ENCODE results near the gene ZBTB17. TPM values are rescaled to one million over a fixed set of nuclear protein-coding genes. Genes with fewer than 3 reads are reported as not detected.
"Not testable (repeated sequence)": the region's sequence is repeated elsewhere in the genome, so short reads cannot be mapped to it uniquely, and the experiment has no call there.

Gene ZBTB17
- total RNA-seq, 2 donors from 2014 or later: 28.2 to 50.8 TPM

- no peak overlapping the region for H3K4me3 ChIP-seq
- intact Hi-C loops (cut with DNase I): no loop called here
- no peaks in the 10 kb centered on the region for H3K9me3 ChIP-seq
- H3K27ac ChIP-seq: no peak overlapping the region
- peaks cover 0 to 23% of the 10 kb centered on the region in 2 donors for H3K36me3 ChIP-seq
- 86% methylated on average over 2 of the region's 2 CpGs for WGBS
- H3K27me3 ChIP-seq (replicated peaks; ENCODE audit: insufficient read depth): no peaks in the 10 kb centered on the region
- H3K4me1 ChIP-seq (replicated peaks): no peaks in the 10 kb centered on the region
- TF ChIP-seq POLR2A (IDR thresholded peaks at IDR 0.05): no peak
- no peak for TF ChIP-seq POLR2AphosphoS5 (IDR thresholded peaks at IDR 0.05)
- no peak for DNase-seq (ENCODE audit: low spot score)
Measured at GRCh38 chr1:15923241-15923640, 52.7 kb downstream of the ZBTB17 start.

- Histone ChIP-seq H3K4me1 (replicated peaks) (no peaks in the 10 kb centered on the region), H3K27me3 (replicated peaks; ENCODE audit: insufficient read depth) (no peaks in the 10 kb centered on the region), H3K9me3 (no peaks in the 10 kb centered on the region), H3K36me3 (peaks cover 0 to 17% of the 10 kb centered on the region in 2 donors), H3K27ac (no peak overlapping the region), H3K4me3 (no peak overlapping the region)
- TF ChIP-seq POLR2A (IDR thresholded peaks at IDR 0.05) (no peak), CTCF (IDR thresholded peaks at IDR 0.05) (no peak), POLR2AphosphoS5 (IDR thresholded peaks at IDR 0.05) (no peak)
- no peak for DNase-seq (ENCODE audit: low spot score)
- intact Hi-C loops (cut with DNase I): no loop called here
- WGBS: 80% methylated on average over 11 of the region's 11 CpGs
Measured at GRCh38 chr1:15918962-15919715, 56.8 kb downstream of the ZBTB17 start.

GRCh38 chr1:15916916-15917315 lies 59.0 kb downstream of the ZBTB17 start:
- H3K4me3 ChIP-seq: no peak overlapping the region
- TF ChIP-seq CTCF (IDR thresholded peaks at IDR 0.05): no peak
- no peak for TF ChIP-seq POLR2A (IDR thresholded peaks at IDR 0.05)
- no peak for TF ChIP-seq POLR2AphosphoS5 (IDR thresholded peaks at IDR 0.05)
- peaks cover 0 to 8% of the 10 kb centered on the region in 2 donors for H3K36me3 ChIP-seq
- H3K27me3 ChIP-seq (replicated peaks; ENCODE audit: insufficient read depth): no peaks in the 10 kb centered on the region
- intact Hi-C loops (cut with DNase I): no loop called here
- H3K27ac ChIP-seq: no peak overlapping the region
- peaks cover 3% of the 10 kb centered on the region for H3K4me1 ChIP-seq (replicated peaks)
- H3K9me3 ChIP-seq: no peaks in the 10 kb centered on the region
- no peak for DNase-seq (ENCODE audit: low spot score)
- WGBS: 83% methylated on average over 7 of the region's 7 CpGs

- intact Hi-C loops (cut with DNase I): no loop called here
- no peak for DNase-seq (ENCODE audit: low spot score)
- Histone ChIP-seq H3K27me3 (replicated peaks; ENCODE audit: insufficient read depth) (no peaks in the 10 kb centered on the region), H3K9me3 (no peaks in the 10 kb centered on the region), H3K4me3 (no peak overlapping the region), H3K4me1 (replicated peaks) (peaks cover 3% of the 10 kb centered on the region), H3K36me3 (peaks cover 0 to 7% of the 10 kb centered on the region in 2 donors), H3K27ac (no peak overlapping the region)
- WGBS: 48% methylated on average over 4 of the region's 4 CpGs
- TF ChIP-seq POLR2A (IDR thresholded peaks at IDR 0.05) (no peak), POLR2AphosphoS5 (IDR thresholded peaks at IDR 0.05) (no peak), CTCF (IDR thresholded peaks at IDR 0.05) (no peak)
Measured at GRCh38 chr1:15916417-15916816, 59.5 kb downstream of the ZBTB17 start.

- H3K36me3 ChIP-seq: peaks cover 0 to 3% of the 10 kb centered on the region in 2 donors
- intact Hi-C loops (cut with DNase I): no loop called here
- H3K4me1 ChIP-seq (replicated peaks): peaks cover 3% of the 10 kb centered on the region
- TF ChIP-seq CTCF (IDR thresholded peaks at IDR 0.05) (no peak), POLR2A (IDR thresholded peaks at IDR 0.05) (no peak), POLR2AphosphoS5 (IDR thresholded peaks at IDR 0.05) (no peak)
- no peak overlapping the region for H3K27ac ChIP-seq
- H3K4me3 ChIP-seq: no peak overlapping the region
- no peaks in the 10 kb centered on the region for H3K27me3 ChIP-seq (replicated peaks; ENCODE audit: insufficient read depth)
- no peaks in the 10 kb centered on the region for H3K9me3 ChIP-seq
- 58% methylated on average over 4 of the region's 4 CpGs for WGBS
- no peak for DNase-seq (ENCODE audit: low spot score)
Measured at GRCh38 chr1:15915991-15916390, 59.9 kb downstream of the ZBTB17 start.

- WGBS: 98% methylated on average over 3 of the region's 3 CpGs
- H3K9me3 ChIP-seq; intact Hi-C loops (cut with DNase I); H3K27me3 ChIP-seq (replicated peaks; ENCODE audit: insufficient read depth); H3K27ac ChIP-seq; H3K4me3 ChIP-seq; DNase-seq (ENCODE audit: low spot score); H3K36me3 ChIP-seq; H3K4me1 ChIP-seq (replicated peaks): not testable (repeated sequence)
Measured at GRCh38 chr1:15913607-15914006, 62.3 kb downstream of the ZBTB17 start.

All from prostate gland (tissue), 2 donors.